GM23338 (cell line): Measurements from ENCODE around the gene MAP4K5. TPM values are rescaled to one million over a fixed set of nuclear protein-coding genes. Genes with fewer than 3 reads are reported as not detected.

Source experiments
- ATAC-seq: fragments of 200-7000 bp; cut with Tn5 transposase; 3 replicates; pipeline ENCODE4 v1.9.1; 2020
- DNase-seq: peaks from one replicate; pipeline ENCODE4 v3.0.0-alpha.2; 2015; ENCODE audit warnings: low spot score
- H2AFZ ChIP-seq: fragments of 200-600 bp; sonication (generic); 2 replicates; pipeline ENCODE4 v1.8.0; 2016; ENCODE audit warnings: antibody characterized with exemption, mild to moderate bottlenecking, moderate library complexity
- H3F3A ChIP-seq: fragments of 200-600 bp; sonication (generic); replicated peaks from 2 replicates; pipeline ENCODE4 v1.8.0; 2017; ENCODE audit warnings: antibody characterized with exemption, mixed run types, low read depth
- H3K27ac ChIP-seq: fragments of 200-600 bp; sonication (generic); 2 replicates; pipeline ENCODE4 v1.6.1; 2016; ENCODE audit warnings: low read depth
- H3K27me3 ChIP-seq: fragments of 200-600 bp; sonication (generic); 2 replicates; pipeline ENCODE4 v1.8.0; 2016; ENCODE audit warnings: mild to moderate bottlenecking, mixed run types, moderate library complexity; ENCODE audit not compliant: insufficient read depth
- H3K36me3 ChIP-seq: fragments of 200-600 bp; sonication (generic); 2 replicates; pipeline ENCODE4 v1.8.0; 2016; ENCODE audit warnings: mild to moderate bottlenecking; ENCODE audit not compliant: insufficient read depth
- H3K4me1 ChIP-seq: fragments of 200-600 bp; sonication (generic); 2 replicates; pipeline ENCODE4 v1.8.0; 2016; ENCODE audit warnings: mild to moderate bottlenecking, moderate library complexity; ENCODE audit not compliant: insufficient read depth
- H3K4me2 ChIP-seq: fragments of 200-600 bp; sonication (generic); 2 replicates; pipeline ENCODE4 v1.7.1; 2017; ENCODE audit warnings: mixed run types
- H3K4me3 ChIP-seq: fragments of 200-600 bp; sonication (generic); 2 replicates; pipeline ENCODE4 v1.6.1; 2016; ENCODE audit warnings: mixed run types
- H3K79me2 ChIP-seq: fragments of 200-600 bp; sonication (generic); replicated peaks from 2 replicates; pipeline ENCODE4 v1.8.0; 2017; ENCODE audit warnings: mild to moderate bottlenecking; ENCODE audit not compliant: insufficient read depth
- H3K9me2 ChIP-seq: fragments of 200-600 bp; sonication (generic); 2 replicates; pipeline ENCODE4 v1.8.0; 2017; ENCODE audit not compliant: insufficient read depth
- H4K20me1 ChIP-seq: fragments of 200-600 bp; sonication (generic); replicated peaks from 2 replicates; pipeline ENCODE4 v1.8.0; 2017; ENCODE audit warnings: mild to moderate bottlenecking; ENCODE audit not compliant: insufficient read depth
- H3K27ac Mint-ChIP-seq: 2 replicates; pipeline ENCODE4 v1.8.0; 2020; ENCODE audit warnings: inconsistent platforms, mild to moderate bottlenecking, moderate library complexity, mixed read lengths
- H3K27me3 Mint-ChIP-seq: 3 replicates; pipeline ENCODE4 v1.8.0; 2022; ENCODE audit warnings: low read depth, mild to moderate bottlenecking, moderate library complexity, mixed read lengths, inconsistent platforms; ENCODE audit not compliant: insufficient read depth, poor library complexity
- H3K36me3 Mint-ChIP-seq: 3 replicates; pipeline ENCODE4 v1.8.0; 2021; ENCODE audit warnings: low read depth, mild to moderate bottlenecking, inconsistent platforms, moderate library complexity, mixed read lengths
- H3K4me1 Mint-ChIP-seq: 3 replicates; pipeline ENCODE4 v1.8.0; 2020; ENCODE audit warnings: mild to moderate bottlenecking, inconsistent platforms, mixed read lengths
- H3K4me3 Mint-ChIP-seq: 3 replicates; pipeline ENCODE4 v1.8.0; 2021; ENCODE audit warnings: moderate library complexity, mild to moderate bottlenecking, inconsistent platforms, mixed read lengths
- H3K9me3 Mint-ChIP-seq: 3 replicates; pipeline ENCODE4 v1.8.0; 2020; ENCODE audit warnings: moderate library complexity, mild to moderate bottlenecking, inconsistent platforms, mixed read lengths
- CREB1 ChIP-seq: fragments of 250-450 bp; sonication (Bioruptor Pico); IDR thresholded peaks from 2 replicates; pipeline ENCODE4 v1.5.0; 2020; ENCODE audit warnings: low read depth, mild to moderate bottlenecking, moderate library complexity
- EZH2 ChIP-seq: fragments of 200-600 bp; sonication (generic); IDR thresholded peaks from one replicate; pipeline ENCODE4 v1.8.0; 2017; ENCODE audit warnings: antibody characterized with exemption, mild to moderate bottlenecking, low read depth; ENCODE audit not compliant: unreplicated experiment
- EZH2phosphoT487 ChIP-seq: fragments of 200-600 bp; sonication (generic); IDR thresholded peaks from one replicate; pipeline ENCODE4 v1.8.1; 2018; ENCODE audit warnings: antibody characterized with exemption; ENCODE audit not compliant: unreplicated experiment
- STAT1 ChIP-seq: IDR thresholded peaks from one replicate; pipeline ENCODE4 v1.6.1; 2016; ENCODE audit warnings: antibody characterized with exemption; ENCODE audit not compliant: unreplicated experiment
- ZNF114 ChIP-seq: fragments of 250-450 bp; sonication (Bioruptor Pico); IDR thresholded peaks from 2 replicates; pipeline ENCODE4 v1.5.0; 2020; ENCODE audit warnings: mild to moderate bottlenecking, moderate library complexity
- polyA plus RNA-seq: library from polyadenylated mRNA; unstranded; fragments of >200 nt; fragmentation: Nextera tagmentation; extraction: Ambion mirVana; gene quantifications from 2 replicates; pipeline ENCODE4 v1.2.1, GENCODE V29; 2016
- total RNA-seq: library from RNA; depleted of rRNA; stranded (reverse); fragments of >200 nt; shearing (Covaris generic); gene quantifications from 2 replicates; pipeline ENCODE4 v1.2.3, GENCODE V29; 2014
- TF ChIP-seq, protein P1 (sequence below): IDR thresholded peaks from 2 replicates; pipeline ENCODE4 v1.6.1; 2016; ENCODE audit warnings: antibody characterized with exemption
- TF ChIP-seq, protein P2 (sequence below): fragments of 250-450 bp; sonication (Bioruptor Pico); IDR thresholded peaks from 2 replicates; pipeline ENCODE4 v1.5.0; 2020; ENCODE audit warnings: mild to moderate bottlenecking, moderate library complexity
- TF ChIP-seq, protein P3 (sequence below), 2 experiments: fragments of 200-600 bp in 1 of 2; sonication (generic) in 1 of 2; conservative IDR thresholded peaks; 2 replicates each; pipeline versions ENCODE4 v1.5.1 to v1.6.1; 2016 to 2017; ENCODE audit warnings: antibody characterized with exemption in 2 of 2, low read depth in 2 of 2, mild to moderate bottlenecking in 2 of 2, moderate library complexity in 1 of 2

The MAP4K5 gene
- total and polyA plus RNA-seq, 2 experiments from 2014 or later, result 71.4 to 74.6 TPM

DNA sequence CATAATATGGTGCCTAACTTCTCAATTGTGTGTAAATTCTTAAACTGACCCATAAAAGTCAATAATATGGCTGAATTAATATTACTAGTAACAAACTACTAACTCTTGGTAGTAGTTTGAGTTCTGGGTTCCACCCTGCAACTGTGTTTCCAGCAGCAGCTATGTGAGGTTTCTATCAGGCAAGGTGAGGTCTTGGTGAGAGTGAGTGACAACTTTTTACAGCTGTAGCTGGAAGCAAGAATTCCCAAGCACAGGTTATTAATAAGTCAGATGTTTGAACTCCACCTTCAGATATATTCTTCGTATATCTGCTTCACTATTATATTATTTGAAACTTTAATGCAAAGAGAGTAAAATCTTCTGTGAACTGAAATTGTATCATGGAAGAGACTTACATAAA, 43.8 kb downstream of the MAP4K5 start:
- H3K27me3 ChIP-seq, result no peaks in the 10 kb centered on the region
- no peak overlapping the region for H2AFZ ChIP-seq
- H3K36me3 Mint-ChIP-seq, result no peaks in the 10 kb centered on the region
- no peak overlapping the region for H3K27ac Mint-ChIP-seq
- no peaks in the 10 kb centered on the region for H3K4me1 ChIP-seq
- DNase-seq, result no peak
- ATAC-seq, result no peak
- H3K27ac ChIP-seq, result no peak overlapping the region
- H3F3A ChIP-seq, result no peaks in the 10 kb centered on the region
- H3K9me3 Mint-ChIP-seq, result no peaks in the 10 kb centered on the region
- no peaks in the 10 kb centered on the region for H3K36me3 ChIP-seq
- H3K4me1 Mint-ChIP-seq, result no peaks in the 10 kb centered on the region
- no peaks in the 10 kb centered on the region for H3K9me2 ChIP-seq
- TF ChIP-seq EZH2 (no peak), ZNF114 (CRISPR knock-in tag) (no peak), CREB1 (no peak), EZH2phosphoT487 (no peak), STAT1 (no peak)
- TF ChIP-seq, protein P1, sequence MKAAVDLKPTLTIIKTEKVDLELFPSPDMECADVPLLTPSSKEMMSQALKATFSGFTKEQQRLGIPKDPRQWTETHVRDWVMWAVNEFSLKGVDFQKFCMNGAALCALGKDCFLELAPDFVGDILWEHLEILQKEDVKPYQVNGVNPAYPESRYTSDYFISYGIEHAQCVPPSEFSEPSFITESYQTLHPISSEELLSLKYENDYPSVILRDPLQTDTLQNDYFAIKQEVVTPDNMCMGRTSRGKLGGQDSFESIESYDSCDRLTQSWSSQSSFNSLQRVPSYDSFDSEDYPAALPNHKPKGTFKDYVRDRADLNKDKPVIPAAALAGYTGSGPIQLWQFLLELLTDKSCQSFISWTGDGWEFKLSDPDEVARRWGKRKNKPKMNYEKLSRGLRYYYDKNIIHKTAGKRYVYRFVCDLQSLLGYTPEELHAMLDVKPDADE, result no peak
- TF ChIP-seq, protein P2, sequence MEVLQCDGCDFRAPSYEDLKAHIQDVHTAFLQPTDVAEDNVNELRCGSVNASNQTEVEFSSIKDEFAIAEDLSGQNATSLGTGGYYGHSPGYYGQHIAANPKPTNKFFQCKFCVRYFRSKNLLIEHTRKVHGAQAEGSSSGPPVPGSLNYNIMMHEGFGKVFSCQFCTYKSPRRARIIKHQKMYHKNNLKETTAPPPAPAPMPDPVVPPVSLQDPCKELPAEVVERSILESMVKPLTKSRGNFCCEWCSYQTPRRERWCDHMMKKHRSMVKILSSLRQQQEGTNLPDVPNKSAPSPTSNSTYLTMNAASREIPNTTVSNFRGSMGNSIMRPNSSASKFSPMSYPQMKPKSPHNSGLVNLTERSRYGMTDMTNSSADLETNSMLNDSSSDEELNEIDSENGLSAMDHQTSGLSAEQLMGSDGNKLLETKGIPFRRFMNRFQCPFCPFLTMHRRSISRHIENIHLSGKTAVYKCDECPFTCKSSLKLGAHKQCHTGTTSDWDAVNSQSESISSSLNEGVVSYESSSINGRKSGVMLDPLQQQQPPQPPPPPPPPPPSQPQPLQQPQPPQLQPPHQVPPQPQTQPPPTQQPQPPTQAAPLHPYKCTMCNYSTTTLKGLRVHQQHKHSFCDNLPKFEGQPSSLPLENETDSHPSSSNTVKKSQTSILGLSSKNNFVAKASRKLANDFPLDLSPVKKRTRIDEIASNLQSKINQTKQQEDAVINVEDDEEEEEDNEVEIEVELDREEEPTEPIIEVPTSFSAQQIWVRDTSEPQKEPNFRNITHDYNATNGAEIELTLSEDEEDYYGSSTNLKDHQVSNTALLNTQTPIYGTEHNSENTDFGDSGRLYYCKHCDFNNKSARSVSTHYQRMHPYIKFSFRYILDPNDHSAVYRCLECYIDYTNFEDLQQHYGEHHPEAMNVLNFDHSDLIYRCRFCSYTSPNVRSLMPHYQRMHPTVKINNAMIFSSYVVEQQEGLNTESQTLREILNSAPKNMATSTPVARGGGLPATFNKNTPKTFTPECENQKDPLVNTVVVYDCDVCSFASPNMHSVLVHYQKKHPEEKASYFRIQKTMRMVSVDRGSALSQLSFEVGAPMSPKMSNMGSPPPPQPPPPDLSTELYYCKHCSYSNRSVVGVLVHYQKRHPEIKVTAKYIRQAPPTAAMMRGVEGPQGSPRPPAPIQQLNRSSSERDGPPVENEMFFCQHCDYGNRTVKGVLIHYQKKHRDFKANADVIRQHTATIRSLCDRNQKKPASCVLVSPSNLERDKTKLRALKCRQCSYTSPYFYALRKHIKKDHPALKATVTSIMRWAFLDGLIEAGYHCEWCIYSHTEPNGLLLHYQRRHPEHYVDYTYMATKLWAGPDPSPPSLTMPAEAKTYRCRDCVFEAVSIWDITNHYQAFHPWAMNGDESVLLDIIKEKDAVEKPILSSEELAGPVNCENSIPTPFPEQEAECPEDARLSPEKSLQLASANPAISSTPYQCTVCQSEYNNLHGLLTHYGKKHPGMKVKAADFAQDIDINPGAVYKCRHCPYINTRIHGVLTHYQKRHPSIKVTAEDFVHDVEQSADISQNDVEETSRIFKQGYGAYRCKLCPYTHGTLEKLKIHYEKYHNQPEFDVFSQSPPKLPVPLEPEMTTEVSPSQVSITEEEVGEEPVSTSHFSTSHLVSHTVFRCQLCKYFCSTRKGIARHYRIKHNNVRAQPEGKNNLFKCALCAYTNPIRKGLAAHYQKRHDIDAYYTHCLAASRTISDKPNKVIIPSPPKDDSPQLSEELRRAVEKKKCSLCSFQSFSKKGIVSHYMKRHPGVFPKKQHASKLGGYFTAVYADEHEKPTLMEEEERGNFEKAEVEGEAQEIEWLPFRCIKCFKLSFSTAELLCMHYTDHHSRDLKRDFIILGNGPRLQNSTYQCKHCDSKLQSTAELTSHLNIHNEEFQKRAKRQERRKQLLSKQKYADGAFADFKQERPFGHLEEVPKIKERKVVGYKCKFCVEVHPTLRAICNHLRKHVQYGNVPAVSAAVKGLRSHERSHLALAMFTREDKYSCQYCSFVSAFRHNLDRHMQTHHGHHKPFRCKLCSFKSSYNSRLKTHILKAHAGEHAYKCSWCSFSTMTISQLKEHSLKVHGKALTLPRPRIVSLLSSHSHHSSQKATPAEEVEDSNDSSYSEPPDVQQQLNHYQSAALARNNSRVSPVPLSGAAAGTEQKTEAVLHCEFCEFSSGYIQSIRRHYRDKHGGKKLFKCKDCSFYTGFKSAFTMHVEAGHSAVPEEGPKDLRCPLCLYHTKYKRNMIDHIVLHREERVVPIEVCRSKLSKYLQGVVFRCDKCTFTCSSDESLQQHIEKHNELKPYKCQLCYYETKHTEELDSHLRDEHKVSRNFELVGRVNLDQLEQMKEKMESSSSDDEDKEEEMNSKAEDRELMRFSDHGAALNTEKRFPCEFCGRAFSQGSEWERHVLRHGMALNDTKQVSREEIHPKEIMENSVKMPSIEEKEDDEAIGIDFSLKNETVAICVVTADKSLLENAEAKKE, result no peak
- TF ChIP-seq, protein P3, sequence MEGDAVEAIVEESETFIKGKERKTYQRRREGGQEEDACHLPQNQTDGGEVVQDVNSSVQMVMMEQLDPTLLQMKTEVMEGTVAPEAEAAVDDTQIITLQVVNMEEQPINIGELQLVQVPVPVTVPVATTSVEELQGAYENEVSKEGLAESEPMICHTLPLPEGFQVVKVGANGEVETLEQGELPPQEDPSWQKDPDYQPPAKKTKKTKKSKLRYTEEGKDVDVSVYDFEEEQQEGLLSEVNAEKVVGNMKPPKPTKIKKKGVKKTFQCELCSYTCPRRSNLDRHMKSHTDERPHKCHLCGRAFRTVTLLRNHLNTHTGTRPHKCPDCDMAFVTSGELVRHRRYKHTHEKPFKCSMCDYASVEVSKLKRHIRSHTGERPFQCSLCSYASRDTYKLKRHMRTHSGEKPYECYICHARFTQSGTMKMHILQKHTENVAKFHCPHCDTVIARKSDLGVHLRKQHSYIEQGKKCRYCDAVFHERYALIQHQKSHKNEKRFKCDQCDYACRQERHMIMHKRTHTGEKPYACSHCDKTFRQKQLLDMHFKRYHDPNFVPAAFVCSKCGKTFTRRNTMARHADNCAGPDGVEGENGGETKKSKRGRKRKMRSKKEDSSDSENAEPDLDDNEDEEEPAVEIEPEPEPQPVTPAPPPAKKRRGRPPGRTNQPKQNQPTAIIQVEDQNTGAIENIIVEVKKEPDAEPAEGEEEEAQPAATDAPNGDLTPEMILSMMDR (conservative IDR thresholded peaks at IDR 0.05; ENCODE audit: low read depth in 2 of 2), result no peak
- no peak overlapping the region for H3K4me2 ChIP-seq
- peaks cover 34% of the 10 kb centered on the region for H3K79me2 ChIP-seq
- peaks cover 4% of the 10 kb centered on the region for H3K27me3 Mint-ChIP-seq
- H3K4me3 ChIP-seq, result no peak overlapping the region
- H4K20me1 ChIP-seq, result peaks cover 3% of the 10 kb centered on the region; the same call in 1 of the 2 replicates
- no peak overlapping the region for H3K4me3 Mint-ChIP-seq
